Neural progenitor cell (in vitro differentiated cells): ENCODE measurements around the gene OLIG2. TPM values are rescaled to one million over a fixed set of nuclear protein-coding genes. Genes with fewer than 3 reads are reported as not detected.

Experiments
- DNase-seq: peaks from one replicate; pipeline ENCODE4 v3.0.0-alpha.2; 2016; ENCODE audit warnings: low spot score
- H2AFZ ChIP-seq: fragments of 200-600 bp; sonication (generic); replicated peaks from 2 replicates; pipeline ENCODE4 v1.6.1; 2016; ENCODE audit warnings: antibody characterized with exemption
- H3F3A ChIP-seq: fragments of 200-600 bp; sonication (generic); 2 replicates; pipeline ENCODE4 v1.6.1; 2016; ENCODE audit warnings: antibody characterized with exemption, low read depth
- H3K27ac ChIP-seq: fragments of 200-600 bp; sonication (generic); 2 replicates; pipeline ENCODE4 v1.5.1; 2016; ENCODE audit warnings: mild to moderate bottlenecking
- H3K27me3 ChIP-seq: fragments of 200-600 bp; sonication (generic); 2 replicates; pipeline ENCODE4 v1.6.1; 2016; ENCODE audit warnings: mild to moderate bottlenecking, moderate library complexity
- H3K36me3 ChIP-seq: fragments of 200-600 bp; sonication (generic); 2 replicates; pipeline ENCODE4 v1.5.1; 2016
- H3K4me1 ChIP-seq: fragments of 200-600 bp; sonication (generic); 2 replicates; pipeline ENCODE4 v1.6.1; 2016; ENCODE audit warnings: mixed run types
- H3K4me2 ChIP-seq: fragments of 200-600 bp; sonication (generic); 2 replicates; pipeline ENCODE4 v1.6.1; 2016
- H3K4me3 ChIP-seq: fragments of 200-600 bp; sonication (generic); 2 replicates; pipeline ENCODE4 v1.5.1; 2016
- H3K79me2 ChIP-seq: fragments of 200-600 bp; sonication (generic); 2 replicates; pipeline ENCODE4 v1.6.1; 2016; ENCODE audit warnings: low read depth
- H3K9ac ChIP-seq: fragments of 200-600 bp; sonication (generic); 2 replicates; pipeline ENCODE4 v1.6.1; 2016
- H3K9me3 ChIP-seq: fragments of 200-600 bp; sonication (generic); 2 replicates; pipeline ENCODE4 v1.5.1; 2016; ENCODE audit warnings: low read depth
- H4K20me1 ChIP-seq: fragments of 200-600 bp; sonication (generic); 2 replicates; pipeline ENCODE4 v1.6.1; 2016; ENCODE audit warnings: low read depth
- H3K27ac Mint-ChIP-seq: 3 replicates; pipeline ENCODE4 v1.8.0; 2021; ENCODE audit warnings: mixed read lengths
- H3K27me3 Mint-ChIP-seq: 2 replicates; pipeline ENCODE4 v1.8.0; 2022; ENCODE audit warnings: low read depth, mild to moderate bottlenecking, inconsistent platforms, moderate library complexity, mixed read lengths; ENCODE audit not compliant: insufficient read depth
- H3K36me3 Mint-ChIP-seq: 3 replicates; pipeline ENCODE4 v1.8.0; 2021; ENCODE audit warnings: mixed read lengths
- H3K4me1 Mint-ChIP-seq: 3 replicates; pipeline ENCODE4 v1.8.0; 2021; ENCODE audit warnings: mixed read lengths
- H3K4me3 Mint-ChIP-seq: 3 replicates; pipeline ENCODE4 v1.8.0; 2021; ENCODE audit warnings: mild to moderate bottlenecking, moderate library complexity, mixed read lengths
- H3K9me3 Mint-ChIP-seq: 3 replicates; pipeline ENCODE4 v1.8.0; 2020; ENCODE audit warnings: mixed read lengths
- CTCF ChIP-seq: fragments of 200-600 bp; sonication (generic); IDR thresholded peaks from 2 replicates; pipeline ENCODE4 v1.5.1; 2017; ENCODE audit warnings: antibody characterized with exemption, mild to moderate bottlenecking
- EZH2 ChIP-seq: fragments of 200-600 bp; sonication (generic); IDR thresholded peaks from 2 replicates; pipeline ENCODE4 v1.6.1; 2017; ENCODE audit warnings: antibody characterized with exemption, mild to moderate bottlenecking, moderate library complexity
- EZH2phosphoT487 ChIP-seq: fragments of 200-600 bp; sonication (generic); IDR thresholded peaks from 2 replicates; pipeline ENCODE4 v1.6.1; 2017; ENCODE audit warnings: antibody characterized with exemption
- total RNA-seq: library from RNA; depleted of rRNA; stranded (reverse); fragments of >200 nt; gene quantifications from 2 replicates; pipeline ENCODE4 v1.2.3, GENCODE V29; 2015; ENCODE audit warnings: low replicate concordance

Gene OLIG2
- total RNA-seq, 1 donor from 2014 or later, result not detected

- H3K9ac ChIP-seq, result no peak overlapping the region
- no peaks in the 10 kb centered on the region for H3K9me3 ChIP-seq
- no peak overlapping the region for H3K4me3 Mint-ChIP-seq
- H3K79me2 ChIP-seq, result no peaks in the 10 kb centered on the region
- peaks cover 16% of the 10 kb centered on the region for H3K27me3 Mint-ChIP-seq
- no peak overlapping the region for H2AFZ ChIP-seq
- TF ChIP-seq EZH2 (no peak), EZH2phosphoT487 (no peak), CTCF (no peak)
- H3K4me1 ChIP-seq, result no peaks in the 10 kb centered on the region
- H3K36me3 Mint-ChIP-seq, result no peaks in the 10 kb centered on the region
- peaks cover 70% of the 10 kb centered on the region for H3K27me3 ChIP-seq
- H3F3A ChIP-seq, result no peaks in the 10 kb centered on the region
- no peaks in the 10 kb centered on the region for H3K9me3 Mint-ChIP-seq
- H3K4me1 Mint-ChIP-seq, result peaks cover 25% of the 10 kb centered on the region
- H3K4me3 ChIP-seq, result no peak overlapping the region
- H3K4me2 ChIP-seq, result no peak overlapping the region
- DNase-seq, result no peak
- H4K20me1 ChIP-seq, result no peaks in the 10 kb centered on the region
- peak overlapping the region; percentile 78 for H3K27ac Mint-ChIP-seq
- H3K36me3 ChIP-seq, result no peaks in the 10 kb centered on the region
- no peak overlapping the region for H3K27ac ChIP-seq
Measured at GRCh38 chr21:33057385-33057940, 31.7 kb downstream of the OLIG2 start.

GRCh38 chr21:33058527-33058926 is 32.8 kb downstream of the OLIG2 start:
- Histone ChIP-seq H3K79me2 (no peaks in the 10 kb centered on the region), H3K27me3 (peaks cover 70% of the 10 kb centered on the region), H2AFZ (no peak overlapping the region), H3K36me3 (no peaks in the 10 kb centered on the region), H3K27ac (no peak overlapping the region), H3K4me1 (no peaks in the 10 kb centered on the region), H3K4me3 (no peak overlapping the region), H3K9me3 (no peaks in the 10 kb centered on the region), H3K4me2 (no peak overlapping the region), H3K9ac (no peak overlapping the region), H3F3A (no peaks in the 10 kb centered on the region), H4K20me1 (peaks cover 4% of the 10 kb centered on the region)
- DNase-seq, result no peak
- Mint-ChIP-seq H3K27ac (no peak overlapping the region), H3K4me3 (no peak overlapping the region), H3K27me3 (peaks cover 16% of the 10 kb centered on the region), H3K9me3 (no peaks in the 10 kb centered on the region), H3K36me3 (no peaks in the 10 kb centered on the region), H3K4me1 (peaks cover 25% of the 10 kb centered on the region)
- TF ChIP-seq CTCF, result no peak
- no peak for TF ChIP-seq EZH2
- TF ChIP-seq EZH2phosphoT487, result no peak

- no peaks in the 10 kb centered on the region for H3K36me3 Mint-ChIP-seq
- Histone ChIP-seq H3K79me2 (no peaks in the 10 kb centered on the region), H3K9me3 (no peaks in the 10 kb centered on the region), H3K27ac (no peak overlapping the region), H3K27me3 (peaks cover 70% of the 10 kb centered on the region), H2AFZ (no peak overlapping the region), H4K20me1 (peaks cover 7% of the 10 kb centered on the region), H3K4me1 (no peaks in the 10 kb centered on the region), H3K36me3 (no peaks in the 10 kb centered on the region), H3F3A (peaks cover 3% of the 10 kb centered on the region), H3K4me3 (no peak overlapping the region), H3K9ac (no peak overlapping the region), H3K4me2 (no peak overlapping the region)
- DNase-seq, result no peak
- TF ChIP-seq CTCF, result no peak
- no peak for TF ChIP-seq EZH2phosphoT487
- no peak for TF ChIP-seq EZH2
- H3K27ac Mint-ChIP-seq, result no peak overlapping the region
- peaks cover 25% of the 10 kb centered on the region for H3K4me1 Mint-ChIP-seq
- no peaks in the 10 kb centered on the region for H3K9me3 Mint-ChIP-seq
- no peak overlapping the region for H3K4me3 Mint-ChIP-seq
- H3K27me3 Mint-ChIP-seq, result peaks cover 19% of the 10 kb centered on the region
Measured at GRCh38 chr21:33058957-33059356, 33.2 kb downstream of the OLIG2 start.
